ENCODE measurements around the gene SLC6A19.

DNA sequence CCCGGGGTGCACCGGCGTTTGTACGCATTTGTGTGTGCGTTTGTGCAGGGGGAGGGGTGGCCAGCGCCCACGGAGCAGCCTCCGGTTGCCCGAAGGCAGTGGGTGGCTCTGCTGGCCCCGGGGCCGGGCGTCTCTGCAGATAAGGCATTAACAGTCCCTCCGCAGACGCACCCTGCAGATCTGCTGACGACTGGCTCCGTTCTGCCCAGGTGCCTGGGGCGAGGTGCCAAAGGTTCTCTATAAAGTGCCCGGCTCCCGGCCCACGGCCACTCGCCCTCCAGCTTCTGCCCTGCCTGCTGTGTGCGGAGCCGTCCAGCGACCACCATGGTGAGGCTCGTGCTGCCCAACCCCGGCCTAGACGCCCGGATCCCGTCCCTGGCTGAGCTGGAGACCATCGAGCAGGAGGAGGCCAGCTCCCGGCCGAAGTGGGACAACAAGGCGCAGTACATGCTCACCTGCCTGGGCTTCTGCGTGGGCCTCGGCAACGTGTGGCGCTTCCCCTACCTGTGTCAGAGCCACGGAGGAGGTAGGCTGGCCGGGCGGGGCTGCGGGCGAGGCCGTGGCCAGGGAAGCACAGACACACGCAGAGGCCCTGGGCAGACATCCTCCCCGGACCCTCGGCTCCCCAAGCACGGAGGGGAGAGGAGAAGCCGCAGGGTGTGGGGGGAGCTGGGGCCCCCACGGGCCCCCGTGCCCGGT lies at the start of gene SLC6A19:
- no peak for TF ChIP-seq RFX5 (IDR thresholded peaks at IDR 0.05; ENCODE audit: low read depth, low read length)
- TF ChIP-seq POLR2A (IDR thresholded peaks at IDR 0.05; ENCODE audit: low read depth, low read length): no peak
- TF ChIP-seq, protein P1, sequence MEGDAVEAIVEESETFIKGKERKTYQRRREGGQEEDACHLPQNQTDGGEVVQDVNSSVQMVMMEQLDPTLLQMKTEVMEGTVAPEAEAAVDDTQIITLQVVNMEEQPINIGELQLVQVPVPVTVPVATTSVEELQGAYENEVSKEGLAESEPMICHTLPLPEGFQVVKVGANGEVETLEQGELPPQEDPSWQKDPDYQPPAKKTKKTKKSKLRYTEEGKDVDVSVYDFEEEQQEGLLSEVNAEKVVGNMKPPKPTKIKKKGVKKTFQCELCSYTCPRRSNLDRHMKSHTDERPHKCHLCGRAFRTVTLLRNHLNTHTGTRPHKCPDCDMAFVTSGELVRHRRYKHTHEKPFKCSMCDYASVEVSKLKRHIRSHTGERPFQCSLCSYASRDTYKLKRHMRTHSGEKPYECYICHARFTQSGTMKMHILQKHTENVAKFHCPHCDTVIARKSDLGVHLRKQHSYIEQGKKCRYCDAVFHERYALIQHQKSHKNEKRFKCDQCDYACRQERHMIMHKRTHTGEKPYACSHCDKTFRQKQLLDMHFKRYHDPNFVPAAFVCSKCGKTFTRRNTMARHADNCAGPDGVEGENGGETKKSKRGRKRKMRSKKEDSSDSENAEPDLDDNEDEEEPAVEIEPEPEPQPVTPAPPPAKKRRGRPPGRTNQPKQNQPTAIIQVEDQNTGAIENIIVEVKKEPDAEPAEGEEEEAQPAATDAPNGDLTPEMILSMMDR (conservative IDR thresholded peaks at IDR 0.05; ENCODE audit: low read depth, low read length): no peak
- no peak for TF ChIP-seq MXI1 (IDR thresholded peaks at IDR 0.05; ENCODE audit: borderline replicate concordance, low read depth, low read length)
- TF ChIP-seq, protein P2, sequence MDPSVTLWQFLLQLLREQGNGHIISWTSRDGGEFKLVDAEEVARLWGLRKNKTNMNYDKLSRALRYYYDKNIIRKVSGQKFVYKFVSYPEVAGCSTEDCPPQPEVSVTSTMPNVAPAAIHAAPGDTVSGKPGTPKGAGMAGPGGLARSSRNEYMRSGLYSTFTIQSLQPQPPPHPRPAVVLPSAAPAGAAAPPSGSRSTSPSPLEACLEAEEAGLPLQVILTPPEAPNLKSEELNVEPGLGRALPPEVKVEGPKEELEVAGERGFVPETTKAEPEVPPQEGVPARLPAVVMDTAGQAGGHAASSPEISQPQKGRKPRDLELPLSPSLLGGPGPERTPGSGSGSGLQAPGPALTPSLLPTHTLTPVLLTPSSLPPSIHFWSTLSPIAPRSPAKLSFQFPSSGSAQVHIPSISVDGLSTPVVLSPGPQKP (IDR thresholded peaks at IDR 0.05; ENCODE audit: borderline replicate concordance, low read depth, low read length): no peak
- TF ChIP-seq, protein P3, sequence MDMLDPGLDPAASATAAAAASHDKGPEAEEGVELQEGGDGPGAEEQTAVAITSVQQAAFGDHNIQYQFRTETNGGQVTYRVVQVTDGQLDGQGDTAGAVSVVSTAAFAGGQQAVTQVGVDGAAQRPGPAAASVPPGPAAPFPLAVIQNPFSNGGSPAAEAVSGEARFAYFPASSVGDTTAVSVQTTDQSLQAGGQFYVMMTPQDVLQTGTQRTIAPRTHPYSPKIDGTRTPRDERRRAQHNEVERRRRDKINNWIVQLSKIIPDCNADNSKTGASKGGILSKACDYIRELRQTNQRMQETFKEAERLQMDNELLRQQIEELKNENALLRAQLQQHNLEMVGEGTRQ (IDR thresholded peaks at IDR 0.05; ENCODE audit: low read depth, low read length): no peak
- no peak for TF ChIP-seq RAD21 (IDR thresholded peaks at IDR 0.05; ENCODE audit: low read length)
- TF ChIP-seq FOS (IDR thresholded peaks at IDR 0.05; ENCODE audit: low read depth, low read length): no peak

Data from IMR-90 (cell line).